HG03280 (cell line): ENCODE measurements around the gene PGK2.
"Not testable (repeated sequence)": the region's sequence is repeated elsewhere in the genome, so short reads cannot be mapped to it uniquely, and the experiment has no call there.

ENCODE experiments used
- ATAC-seq: cut with Tn5 transposase; IDR thresholded peaks from one replicate; pipeline ENCODE4 v1.9.1; 2021; ENCODE audit warnings: mild to moderate bottlenecking, moderate library complexity; ENCODE audit not compliant: unreplicated experiment

PGK2 gene

DNA sequence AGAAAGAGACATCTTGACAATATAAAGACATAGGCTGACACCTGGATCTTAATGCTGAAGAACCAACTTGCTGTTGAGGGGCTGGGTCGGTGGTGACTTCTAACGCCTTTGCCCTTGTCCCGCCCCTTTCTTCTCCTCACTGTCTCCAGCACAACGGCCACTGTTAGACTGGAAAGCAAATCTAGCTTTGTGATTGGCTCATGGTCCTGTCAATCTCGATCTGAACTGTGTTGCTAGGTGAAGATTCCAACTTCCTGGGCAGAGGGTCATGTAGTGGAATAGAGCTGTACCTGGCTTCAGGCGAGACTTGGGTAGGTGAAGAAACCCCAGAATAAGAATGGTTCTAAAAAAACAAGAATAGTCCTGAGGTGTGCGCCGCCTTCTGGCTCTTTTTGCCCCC lies at the start of gene PGK2:
Gene PGK2, minus strand, starts transcription at position 110 of the 400 bp plus-strand sequence. Its CDS starts 98 bp downstream, at position 12.
- ATAC-seq: no peak

DNA sequence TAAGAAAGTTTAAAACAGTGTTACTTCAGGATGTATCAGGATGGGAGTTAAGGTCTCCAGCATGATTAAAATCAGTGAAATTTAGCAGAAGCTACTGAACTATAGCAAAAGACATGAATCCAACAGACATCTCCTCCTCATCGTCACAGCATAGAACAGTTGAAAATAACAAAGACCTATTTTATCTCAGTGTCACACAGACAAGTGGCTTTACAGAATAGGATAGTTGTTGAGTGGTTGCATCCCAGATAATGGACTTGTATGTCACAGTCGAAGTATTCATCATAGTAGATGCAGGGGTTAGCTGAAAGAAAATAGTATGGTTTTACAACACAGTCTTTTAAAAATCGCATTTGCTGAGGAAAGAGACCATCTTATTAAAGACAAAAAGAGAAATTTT lies 48.1 kb upstream of the PGK2 start:
- no peak for ATAC-seq

DNA sequence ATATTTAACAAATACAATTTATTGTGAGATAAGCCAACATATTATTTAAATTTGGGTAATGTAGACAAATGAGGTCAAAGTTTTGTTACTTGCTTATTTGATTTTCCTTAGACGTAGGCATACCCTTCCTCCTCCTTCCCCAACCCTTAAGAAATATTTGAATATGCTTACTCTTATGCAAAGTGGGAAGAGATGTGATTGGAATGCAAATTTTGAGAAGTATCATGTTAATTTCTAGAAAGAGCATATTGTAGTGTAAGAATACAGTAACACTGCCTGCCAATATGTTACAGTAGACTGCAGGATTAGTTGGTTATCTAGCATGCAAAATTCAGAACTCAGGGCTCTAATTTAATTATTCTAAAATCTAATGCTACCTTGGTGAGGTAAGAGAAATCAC lies 46.3 kb upstream of the PGK2 start:
- ATAC-seq: no peak

DNA sequence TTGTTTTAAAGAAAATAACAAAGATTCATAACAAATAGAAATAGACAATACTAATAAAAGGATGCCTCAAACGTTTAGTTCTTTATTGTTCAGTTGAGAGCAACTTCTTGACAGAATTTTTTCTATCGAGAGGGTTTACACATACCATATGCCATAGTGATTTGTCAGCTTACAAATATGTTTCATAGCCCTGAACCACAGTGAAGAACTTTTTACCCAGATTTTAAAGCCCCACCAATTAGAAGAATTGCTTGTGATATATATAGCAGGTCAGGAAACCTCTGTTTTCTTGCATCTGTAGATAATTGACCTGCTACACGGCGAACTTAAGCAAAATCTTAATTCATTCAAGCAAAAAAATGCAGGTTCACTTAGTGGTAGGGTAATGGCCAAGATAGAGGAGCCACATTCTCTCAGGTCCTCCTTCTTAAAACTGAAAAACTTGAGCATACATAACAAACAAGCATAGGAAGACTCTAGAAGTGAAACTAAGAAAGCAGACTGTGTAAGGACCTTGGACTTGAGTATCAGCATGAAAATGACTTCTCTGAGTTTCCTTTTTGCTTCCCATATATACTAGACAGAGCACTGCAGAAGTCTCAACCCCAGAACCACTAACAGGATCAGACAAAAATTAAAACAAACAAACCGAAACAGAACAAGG lies 39.8 kb upstream of the PGK2 start:
- peak; percentile 84 for ATAC-seq

DNA sequence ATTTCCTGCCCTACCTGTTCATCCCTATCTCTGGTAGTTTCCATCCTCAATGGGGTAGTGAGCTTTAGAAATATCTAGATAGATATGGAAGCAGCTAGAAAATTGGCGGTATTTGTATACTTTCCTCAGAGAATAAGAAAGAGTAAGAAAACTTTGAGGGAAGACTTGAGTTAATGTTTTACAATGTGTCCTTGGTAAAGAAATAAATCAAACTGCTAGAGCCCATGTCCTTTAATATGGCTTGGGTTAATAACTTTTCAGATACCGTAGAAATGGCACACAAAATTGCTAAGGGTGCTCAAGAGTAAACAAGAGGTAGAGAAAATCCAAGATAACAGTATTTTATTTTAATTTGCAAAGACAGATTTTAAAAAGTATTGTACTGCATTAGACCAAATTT lies 28.1 kb upstream of the PGK2 start:
- no peak for ATAC-seq

DNA sequence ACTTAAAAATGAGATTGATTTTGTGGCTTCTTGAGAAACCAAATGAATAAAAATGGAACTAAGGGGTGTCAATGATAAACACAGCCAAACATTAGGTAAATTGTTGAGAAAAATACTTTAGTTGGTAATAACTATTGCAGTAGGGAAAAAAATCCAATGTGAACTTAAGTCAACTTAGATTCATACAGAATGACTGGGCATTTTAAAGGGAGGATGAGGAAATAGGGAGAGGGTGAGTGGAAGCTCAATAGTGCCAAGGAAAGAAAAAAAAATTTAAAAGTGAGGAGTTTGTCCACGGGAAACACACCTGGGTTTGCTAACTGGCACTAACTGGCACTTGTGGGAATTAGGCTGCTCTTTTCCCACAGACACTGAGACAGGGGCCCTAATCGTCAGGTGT lies 26.2 kb upstream of the PGK2 start:
- ATAC-seq: no peak

DNA sequence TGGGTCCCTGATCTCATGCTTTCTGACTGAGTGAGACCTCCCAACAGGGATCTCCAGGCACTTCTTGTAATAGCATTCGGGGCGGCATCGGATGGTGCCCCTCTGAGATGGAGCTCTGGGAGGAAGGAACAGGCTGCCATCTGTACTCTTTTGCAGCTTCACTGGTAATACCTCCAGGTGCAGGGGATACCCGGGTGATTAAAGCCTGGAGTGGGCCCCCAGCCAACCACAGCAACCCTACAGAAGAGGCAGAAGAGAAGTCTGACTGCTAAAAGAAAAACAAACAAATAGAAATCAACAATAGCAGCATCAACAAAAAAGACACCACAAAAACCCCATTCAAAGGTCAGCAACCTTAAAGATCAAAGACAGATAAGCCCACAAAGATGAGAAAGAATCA lies 19.1 kb upstream of the PGK2 start:
- ATAC-seq: no peak

DNA sequence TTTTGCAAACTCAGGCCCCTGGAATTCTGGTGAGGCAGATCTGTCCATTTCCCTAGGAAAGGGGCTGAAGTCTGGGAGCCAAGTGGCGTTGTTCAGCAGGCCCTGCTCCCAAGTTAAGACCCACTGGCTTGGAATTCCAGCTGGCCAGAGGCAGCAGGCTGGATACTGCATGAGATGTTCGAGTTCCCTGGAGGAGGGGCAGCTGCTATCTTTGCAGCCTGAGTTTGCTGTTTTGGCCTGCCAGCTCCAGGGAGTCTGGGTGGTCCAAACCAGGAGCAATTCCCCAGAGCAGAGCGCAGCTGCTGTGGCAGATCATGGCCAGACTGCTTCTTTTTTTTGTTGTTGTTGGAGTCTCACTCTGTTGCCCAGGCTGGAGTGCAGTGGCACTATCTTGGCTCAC lies 18.2 kb upstream of the PGK2 start:
- no peak for ATAC-seq

DNA sequence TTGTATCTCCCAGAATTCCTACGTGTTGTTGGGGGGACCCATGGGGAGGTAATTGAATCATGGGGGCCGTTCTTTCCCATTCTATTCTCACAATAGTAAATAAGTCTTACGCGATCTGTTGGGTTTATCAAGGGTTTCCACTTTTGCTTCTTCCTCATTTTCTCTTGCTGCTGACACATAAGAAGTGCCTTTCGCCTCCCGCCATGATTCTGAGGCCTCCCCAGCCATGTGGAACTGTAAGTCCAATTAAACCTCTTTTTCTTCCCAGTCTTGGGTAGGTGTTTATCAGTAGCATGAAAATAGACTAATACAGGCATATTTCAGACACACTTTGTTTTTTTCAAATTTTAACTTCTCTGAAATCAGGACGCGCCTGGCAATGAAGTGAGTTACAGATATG lies 14.4 kb upstream of the PGK2 start:
- no peak for ATAC-seq

DNA sequence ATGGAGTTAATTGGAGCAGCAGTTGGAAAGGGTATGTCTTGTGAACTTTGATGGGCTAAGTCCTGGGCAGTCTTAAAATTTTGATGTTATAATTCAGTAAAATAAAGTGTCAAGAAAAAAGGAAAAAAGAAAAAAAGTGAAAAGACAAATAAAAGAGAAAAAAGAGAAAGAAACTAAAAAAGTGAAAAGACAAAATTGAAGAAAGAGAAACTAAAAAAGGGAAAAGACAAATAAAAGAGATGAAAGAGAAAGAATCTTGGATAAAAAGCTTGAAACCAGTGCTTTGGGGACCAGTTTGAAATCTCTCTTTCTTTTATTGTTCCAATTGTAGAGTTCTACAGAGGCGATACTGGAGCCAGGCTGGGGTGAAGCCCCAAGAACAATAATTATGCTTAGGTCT lies 12.0 kb upstream of the PGK2 start:
- ATAC-seq: no peak

DNA sequence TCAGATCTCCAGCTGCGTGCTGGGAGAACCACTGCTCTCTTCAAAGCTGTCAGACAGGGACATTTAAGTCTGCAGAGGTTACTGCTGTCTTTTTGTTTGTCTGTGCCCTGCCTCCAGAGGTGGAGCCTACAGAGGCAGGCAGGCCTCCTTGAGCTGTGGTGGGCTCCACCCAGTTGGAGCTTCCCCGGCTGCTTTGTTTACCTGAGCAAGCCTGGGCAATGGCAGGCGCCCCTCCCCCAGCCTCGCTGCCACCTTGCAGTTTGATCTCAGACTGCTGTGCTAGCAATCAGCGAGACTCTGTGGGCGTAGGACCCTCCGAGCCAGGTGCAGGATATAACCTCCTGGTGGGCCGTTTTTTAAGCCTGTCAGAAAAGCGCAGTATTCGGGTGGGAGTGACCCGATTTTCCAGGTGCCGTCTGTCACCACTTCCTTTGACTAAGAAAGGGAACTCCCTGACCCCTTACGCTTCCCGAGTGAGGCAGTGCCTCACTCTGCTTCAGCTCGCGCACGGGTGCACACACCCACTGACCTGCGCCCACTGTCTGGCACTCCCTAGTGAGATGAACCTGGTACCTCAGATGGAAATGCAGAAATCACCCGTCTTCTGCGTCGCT lies 9.9 kb upstream of the PGK2 start:
- ATAC-seq: not testable (repeated sequence)

DNA sequence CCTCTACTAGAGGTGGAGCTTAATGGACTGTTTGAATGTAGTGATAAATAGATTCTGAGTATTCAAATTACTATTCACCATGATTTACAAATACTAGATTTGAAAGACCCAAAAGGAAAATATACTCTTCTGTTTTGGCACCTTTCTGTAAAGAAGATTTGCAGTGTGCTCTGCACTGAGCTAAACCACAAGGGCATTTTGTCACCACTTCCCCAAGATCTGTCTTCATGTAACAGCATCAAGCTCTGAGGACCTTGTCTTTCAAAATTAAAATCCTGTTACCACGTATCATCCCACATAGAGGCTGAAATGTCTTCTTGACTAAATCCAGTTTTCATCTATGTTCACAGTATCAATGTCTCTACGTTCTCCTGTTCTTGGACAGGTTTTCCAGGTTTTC lies 3.3 kb upstream of the PGK2 start:
- ATAC-seq: no peak

DNA sequence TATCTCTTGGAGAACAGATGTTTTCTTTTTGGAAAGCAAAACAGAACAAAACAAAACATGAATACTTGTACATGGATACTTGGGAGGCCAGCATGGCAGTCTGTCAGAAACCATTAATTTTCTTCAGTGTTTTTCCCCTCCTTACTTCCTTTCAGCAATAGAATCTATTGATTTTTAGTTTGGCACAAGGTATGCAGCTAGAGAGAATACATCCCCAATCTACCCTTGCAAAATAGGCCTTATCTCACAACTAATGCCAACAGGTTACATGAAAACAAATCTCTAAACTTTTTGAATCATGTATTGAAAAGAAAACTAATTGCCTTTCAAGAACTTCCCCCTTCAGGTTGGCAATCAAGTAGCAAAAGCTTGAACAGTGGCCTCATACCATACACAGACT lies 2.8 kb downstream of the PGK2 start:
- no peak for ATAC-seq

DNA sequence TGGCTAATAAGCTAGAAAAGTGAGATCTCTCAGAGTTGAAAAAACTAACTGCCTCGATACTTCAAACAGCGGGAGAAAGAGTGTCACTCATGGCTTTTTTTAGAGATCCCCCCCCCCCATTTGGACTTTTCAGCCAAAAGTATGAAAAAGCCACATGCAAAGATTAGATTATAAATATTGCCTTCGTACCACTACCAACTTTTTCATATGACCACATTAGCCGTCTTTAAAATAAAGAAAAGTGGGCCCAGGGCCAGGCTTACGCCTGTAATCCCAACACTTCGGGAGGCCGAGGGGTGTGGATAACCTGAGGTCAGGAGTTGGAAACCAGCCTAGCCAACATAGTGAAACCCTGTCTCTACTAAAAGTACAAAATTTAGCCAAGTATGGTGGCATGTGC lies 4.4 kb downstream of the PGK2 start:
- no peak for ATAC-seq

DNA sequence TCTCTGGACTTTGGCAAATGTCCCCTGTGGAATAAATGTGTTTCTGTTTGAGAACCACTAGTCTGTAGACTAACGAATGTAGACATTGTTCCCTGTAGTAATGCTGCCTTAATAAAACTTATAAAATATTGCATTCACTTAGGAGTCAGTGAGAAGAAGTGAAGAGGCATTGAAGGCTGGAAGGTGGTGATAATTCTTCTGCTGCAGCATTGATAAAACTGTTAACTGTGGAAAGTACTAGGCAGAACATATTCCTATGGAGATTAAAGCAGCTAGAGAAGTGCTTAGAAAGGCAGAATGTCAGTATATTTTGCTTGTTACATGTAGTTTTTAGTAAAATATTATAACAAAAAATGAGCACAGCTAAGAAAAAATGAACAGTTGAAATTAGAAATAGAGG lies 4.8 kb downstream of the PGK2 start:
- no peak for ATAC-seq

DNA sequence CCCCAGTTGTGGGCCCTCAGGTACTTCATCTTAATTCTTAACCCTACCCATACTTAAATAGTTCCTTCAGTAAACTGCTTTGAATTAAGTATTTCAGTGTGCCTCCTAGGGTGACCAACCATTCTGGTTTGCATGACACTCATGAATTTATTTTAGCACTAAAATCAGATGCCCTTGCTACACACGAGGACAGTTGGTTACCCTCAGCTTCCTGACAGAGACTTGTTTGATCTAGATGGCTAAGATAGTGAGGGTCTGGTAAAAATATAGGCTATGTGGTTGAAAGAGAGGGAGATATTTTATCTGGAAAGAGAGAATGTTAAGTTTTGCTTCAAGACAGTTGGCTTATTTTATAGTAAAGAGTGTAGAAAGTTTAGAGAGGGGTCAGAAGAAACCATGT lies 10.6 kb downstream of the PGK2 start:
- ATAC-seq: no peak

DNA sequence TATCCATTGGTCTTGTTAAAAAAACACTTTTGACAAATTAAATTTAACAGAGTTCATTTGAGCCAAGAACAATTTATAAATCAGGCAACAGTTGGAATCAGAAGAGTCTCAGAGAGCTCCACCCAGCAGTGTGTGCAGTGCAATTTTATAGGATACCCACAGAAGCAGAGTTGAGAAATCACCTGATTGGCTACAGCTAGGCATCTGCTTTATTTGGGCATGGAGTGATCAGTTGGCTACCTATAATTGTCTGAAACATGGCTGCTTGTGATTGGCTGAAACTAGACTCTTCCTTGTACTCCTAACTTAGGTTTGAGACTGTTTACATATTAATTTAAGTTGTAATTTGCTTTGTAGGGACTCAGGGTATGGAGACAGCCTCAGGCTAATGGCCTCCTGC lies 12.0 kb downstream of the PGK2 start:
- ATAC-seq: no peak

DNA sequence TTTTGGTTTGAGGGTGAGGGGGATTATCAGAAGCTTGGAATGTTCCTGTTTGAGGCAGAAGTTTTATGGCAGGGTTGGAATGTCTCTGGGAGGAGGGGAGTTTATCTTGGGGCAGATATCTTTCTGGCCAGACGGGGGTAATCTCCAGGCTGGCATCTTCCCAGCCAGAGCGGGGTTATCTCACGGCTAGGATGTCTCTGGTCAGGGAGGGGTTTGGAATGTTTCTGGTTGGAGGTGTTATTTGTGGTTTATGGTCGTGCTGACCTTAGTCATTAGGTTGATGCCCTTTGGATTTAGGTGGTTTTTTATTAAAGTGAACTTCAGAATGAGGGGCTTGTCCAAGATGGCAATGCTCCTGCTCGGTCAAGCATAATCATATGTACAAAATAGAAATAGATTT lies 14.8 kb downstream of the PGK2 start:
- no peak for ATAC-seq

DNA sequence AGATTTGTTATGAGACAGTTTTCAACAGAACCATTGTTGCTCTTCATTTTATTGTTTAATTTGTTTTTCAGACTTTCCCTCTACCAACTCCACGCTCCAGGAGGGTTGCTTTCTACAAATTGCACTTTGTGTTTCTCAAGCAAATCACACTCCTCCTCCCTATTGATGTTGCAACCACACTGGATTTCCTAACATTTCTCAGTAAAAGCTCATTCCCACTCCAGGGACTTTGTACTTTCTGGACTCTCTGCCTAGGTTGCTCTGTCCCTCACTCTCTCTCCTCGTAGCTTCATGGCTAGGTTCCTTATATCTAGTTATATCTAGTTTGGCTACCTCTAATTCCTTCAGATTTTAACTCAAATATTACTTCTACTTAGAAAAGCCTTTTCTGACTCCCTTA lies 20.3 kb downstream of the PGK2 start:
- ATAC-seq: no peak

DNA sequence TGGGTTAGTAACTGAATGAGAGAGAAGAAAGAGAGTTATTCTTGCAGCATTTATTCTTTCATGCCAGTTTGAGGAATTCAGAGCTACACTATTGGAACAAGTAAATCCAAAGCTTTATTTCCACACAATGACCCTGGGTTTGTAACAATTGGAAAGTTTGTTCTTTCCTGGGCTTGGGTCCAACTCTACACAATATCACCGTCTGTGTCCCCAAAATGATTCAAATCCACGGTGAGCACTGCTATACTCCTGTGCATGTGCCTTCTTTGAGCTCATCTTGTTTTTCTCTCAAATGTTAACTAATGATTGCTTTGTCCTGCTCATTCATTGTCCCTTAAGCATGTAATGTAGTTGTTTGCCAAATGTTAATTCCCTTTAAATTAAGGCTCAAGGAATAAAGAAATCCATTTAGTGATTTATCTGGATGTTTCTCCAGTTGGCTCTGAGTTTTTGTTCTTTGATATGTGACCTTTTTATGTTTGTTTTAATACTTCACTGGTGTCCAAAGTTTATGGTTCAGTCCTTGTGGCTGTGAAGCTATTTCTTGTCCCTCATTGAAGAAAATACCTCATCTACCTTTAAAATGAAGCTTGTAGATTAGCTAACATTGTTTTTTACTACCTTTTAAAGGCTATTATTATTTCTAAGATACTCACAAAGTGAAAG lies 22.4 kb downstream of the PGK2 start:
- ATAC-seq: no peak

DNA sequence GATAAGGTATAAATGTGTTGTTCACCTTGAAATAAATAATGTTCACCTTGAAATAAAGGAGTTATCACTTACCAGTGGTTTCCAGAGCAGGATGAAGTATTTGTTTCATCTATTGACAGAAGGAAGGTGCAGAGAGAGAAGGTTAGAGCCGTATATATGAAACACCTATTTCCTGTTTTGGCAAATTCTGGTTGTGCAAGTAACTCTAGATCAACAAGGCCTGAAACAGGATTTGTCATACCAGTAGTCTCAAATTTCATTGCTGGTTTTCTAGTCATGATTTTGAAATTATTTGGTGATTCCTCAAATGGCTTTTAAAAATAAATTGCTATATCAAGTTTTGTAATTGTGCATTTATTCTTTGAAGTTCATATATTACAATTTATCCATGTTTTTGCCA lies 42.8 kb downstream of the PGK2 start, which contains the start of gene CRISP3:
Gene CRISP3, minus strand, starts transcription at position 130 of the 400 bp plus-strand sequence. Its CDS starts 21 bp downstream, at position 109.
- ATAC-seq: no peak

DNA sequence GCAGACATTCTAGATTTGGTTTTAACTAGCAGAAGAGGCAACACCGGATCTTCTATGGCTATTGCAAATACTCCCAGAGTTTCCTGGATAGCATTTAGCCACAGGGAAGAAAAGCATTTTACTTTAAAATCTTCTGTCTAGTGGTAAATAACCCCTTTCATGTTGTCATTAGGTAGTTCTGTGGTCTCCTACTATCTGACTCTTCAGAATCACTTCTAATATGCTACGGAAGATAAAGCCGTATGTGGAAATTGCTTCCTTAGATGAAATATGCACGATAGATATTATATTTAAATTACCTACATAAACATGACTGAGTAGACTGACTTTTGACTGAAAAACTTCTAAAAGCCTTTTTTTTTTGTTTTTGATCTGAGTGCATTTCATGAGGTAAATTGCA lies 43.7 kb downstream of the PGK2 start:
- no peak for ATAC-seq
